ENCODE results near the gene DUSP1.

DNA sequence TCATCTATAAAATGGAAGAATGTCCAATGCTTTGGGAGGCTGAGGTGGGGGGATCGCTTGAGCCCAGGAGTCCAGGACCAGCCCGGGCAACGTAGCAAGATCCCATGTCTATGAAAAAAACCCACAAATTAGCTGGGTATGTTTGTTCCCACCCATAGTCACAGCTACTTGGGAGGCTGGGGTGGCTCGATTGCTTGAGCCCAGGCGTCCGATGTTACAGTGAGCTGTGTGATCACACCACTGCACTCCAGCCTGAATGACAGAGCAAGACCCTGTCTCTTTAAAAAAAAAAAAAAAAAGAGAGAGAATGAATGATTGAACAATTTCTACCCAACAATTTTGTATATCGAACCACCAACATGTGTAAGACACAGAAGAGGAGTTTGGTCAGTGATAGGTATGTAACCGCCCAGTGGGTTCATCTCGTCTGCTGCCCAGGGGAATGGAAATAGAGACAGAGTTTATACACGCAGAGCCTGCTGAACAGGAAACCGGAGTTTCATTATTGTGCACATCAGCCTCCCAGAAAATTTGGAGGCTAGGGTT, 36.8 kb upstream of the DUSP1 start:
- TF ChIP-seq POLR2AphosphoS5 (IDR thresholded peaks at IDR 0.05; ENCODE audit: low read depth, low read length) (no peak), TAF1 (IDR thresholded peaks at IDR 0.05; ENCODE audit: low read depth, low read length) (no peak), POLR2A (IDR thresholded peaks at IDR 0.05; ENCODE audit: low read depth, low read length) (no peak), POU2F2 (IDR thresholded peaks at IDR 0.05; ENCODE audit: low read depth, low read length) (no peak)

All from GM12891 (cell line).